GM19438 (cell line): Measurements from ENCODE around the gene KLHL35.

Experiments
- ATAC-seq: cut with Tn5 transposase; IDR thresholded peaks from one replicate; pipeline ENCODE4 v1.9.1; 2021; ENCODE audit warnings: low read depth; ENCODE audit not compliant: unreplicated experiment

KLHL35 gene

GRCh38 chr11:75432911-75433321, at the start of gene KLHL35:
Gene KLHL35, minus strand, starts transcription at chr11:75433203. Its CDS starts 2,574 bp downstream, at chr11:75430629.
- ATAC-seq: no peak

DNA sequence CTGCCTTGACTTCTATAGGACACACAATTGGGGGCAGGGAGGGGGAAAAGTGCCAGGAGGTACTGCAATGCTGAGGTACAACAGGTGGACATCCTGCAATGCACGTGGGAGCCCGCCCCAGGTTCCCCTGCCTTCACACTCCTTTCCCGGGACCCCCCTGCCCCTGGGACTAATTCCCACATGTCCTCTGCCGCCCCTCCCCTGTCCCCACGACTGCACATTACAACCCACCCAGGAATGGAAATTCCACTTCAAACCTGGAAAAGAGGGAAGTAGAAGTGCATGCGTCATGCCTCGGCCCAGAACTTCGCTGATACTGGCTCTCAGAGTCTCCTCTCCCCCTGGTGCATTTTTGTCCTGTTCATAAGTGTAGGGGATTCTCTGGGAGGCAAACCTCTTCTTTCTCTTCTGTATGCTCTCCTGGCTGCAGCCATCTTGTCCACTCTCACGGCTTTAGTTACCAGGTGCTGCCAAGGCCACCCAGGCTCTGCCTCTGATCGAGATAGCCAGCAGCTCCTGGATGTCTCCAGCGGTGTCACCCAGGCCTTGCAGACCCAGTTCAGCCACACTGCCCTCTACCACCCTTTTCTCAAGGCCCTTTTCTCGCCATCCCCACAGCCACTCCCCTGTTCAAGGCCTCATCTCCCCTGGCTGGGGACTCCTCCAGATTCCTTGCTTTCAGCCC, 49.1 kb upstream of the KLHL35 start:
- no peak for ATAC-seq

GRCh38 chr11:75481223-75481921, 48.4 kb upstream of the KLHL35 start:
- no peak for ATAC-seq

DNA sequence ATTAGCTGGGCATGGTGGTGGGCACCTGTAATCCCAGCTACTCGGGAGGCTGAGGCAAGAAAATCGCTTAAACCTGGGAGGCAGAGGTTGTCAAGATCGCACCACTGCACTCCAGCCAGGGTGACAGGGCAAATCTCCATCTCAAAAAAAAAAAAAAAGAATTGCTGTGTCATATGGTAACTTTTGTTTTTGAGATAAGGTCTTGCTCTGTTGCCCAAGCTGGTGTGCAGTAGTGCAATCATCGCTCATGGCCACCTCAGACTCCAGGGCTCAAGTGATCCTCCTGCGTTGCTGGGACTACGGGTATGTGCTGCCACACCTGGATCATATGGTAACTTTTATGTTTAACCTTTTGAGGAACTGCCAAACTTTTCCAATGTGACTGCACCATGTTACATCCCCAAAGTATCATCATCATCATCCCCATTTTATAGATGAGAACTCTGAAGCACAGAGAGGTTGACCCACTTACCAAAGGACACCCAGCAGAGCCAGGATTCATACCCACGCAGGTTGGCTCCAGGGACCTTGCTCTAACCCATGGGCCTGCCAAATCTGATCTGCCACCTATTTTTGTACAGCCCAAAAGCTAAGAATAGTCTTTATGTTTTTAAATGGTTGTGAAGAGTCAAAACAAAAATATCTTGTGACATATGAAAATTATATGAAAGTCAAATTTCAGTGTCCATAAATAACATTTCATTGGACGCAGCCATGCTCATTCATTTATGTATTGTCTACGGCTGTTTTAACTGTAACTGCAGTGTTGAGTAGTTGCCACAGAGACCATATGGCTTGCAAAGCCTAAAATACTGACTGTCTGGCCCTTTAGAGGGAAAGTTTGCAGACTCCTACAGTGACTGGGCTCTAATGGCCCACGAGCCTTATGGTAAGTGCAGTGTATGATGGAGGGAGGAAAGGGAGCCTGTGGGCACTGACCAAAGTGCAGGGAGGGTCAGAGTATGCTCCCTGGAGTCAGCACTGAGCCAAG, 47.5 kb upstream of the KLHL35 start:
- ATAC-seq: no peak

DNA sequence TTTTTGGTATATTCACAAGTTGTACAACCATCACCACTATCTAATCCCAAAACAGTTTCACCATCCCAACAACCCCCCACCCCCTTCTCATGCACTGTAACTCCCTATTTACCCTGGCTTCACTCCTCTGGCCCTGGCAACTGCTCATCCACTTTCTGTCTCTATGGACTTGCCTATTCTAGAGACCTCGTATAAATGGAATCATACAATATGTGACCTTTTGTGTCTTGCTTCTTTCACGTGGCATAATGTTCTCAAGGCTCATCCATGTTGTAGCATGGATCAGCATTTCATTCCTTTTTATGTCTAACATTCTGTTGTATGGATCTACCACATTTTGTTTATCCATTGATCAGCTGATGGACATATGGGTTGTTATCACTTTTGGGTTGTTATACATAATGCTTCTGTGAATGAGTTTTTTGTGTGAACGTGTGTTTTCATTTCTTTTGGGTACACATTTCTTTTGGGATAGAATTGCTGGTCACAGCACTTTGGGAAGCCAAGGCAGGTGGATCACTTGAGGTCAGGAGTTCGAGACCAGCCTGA, 46.7 kb upstream of the KLHL35 start:
- no peak for ATAC-seq

DNA sequence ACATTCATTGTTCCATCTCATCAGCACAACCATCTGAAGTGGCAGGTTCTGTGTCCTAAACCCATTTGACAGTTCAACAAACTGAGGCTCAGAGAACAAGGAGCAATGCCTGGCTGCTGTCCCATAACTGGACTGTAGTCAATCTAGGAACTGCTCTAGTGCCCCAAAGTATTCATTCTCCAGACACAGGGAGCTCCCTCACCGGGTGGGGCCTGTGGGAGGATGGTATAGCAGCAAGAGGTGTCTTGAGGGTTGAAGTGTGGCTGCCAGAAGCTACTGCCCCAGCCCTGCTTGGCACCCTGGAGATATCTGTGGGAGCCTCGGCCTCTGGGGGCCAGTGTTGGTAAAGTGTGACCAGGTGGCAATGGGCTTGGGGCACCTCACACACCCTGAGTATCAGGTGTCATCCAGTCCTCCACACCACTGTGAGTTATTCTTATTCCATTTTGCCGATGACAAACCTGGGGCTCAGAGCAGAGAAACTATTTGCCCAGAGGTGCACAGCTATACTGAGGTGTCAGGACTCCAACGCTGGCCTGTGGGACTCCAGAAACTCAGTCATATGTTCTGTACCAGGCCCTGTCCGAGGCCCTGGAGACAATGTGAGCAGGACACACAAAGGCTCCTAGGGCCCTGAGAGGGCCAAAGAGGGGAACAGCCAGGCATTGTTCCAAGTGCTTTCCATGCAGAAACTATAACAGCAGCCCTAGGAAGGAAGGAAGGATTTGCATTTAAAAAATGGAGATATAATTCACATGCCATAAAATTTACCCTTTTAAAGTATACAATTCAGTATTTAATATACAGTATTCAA, 46.0 kb upstream of the KLHL35 start:
- ATAC-seq: no peak

DNA sequence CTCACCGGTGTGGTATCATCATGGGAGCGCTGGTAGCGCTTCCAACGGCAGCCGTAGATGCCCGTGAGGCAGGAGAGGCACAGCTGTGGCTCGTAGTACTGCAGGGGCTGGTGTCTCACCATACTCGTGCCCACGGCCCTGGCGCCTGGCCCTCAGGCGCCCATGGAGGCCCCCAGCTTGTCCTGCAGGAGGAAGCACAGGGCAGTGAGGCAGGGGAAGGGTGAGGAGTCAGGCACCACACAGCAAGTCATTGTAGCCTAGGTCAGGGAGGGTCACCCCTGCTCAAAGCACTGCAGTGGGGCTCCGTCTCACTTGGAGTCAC, 44.6 kb upstream of the KLHL35 start:
- ATAC-seq: no peak

DNA sequence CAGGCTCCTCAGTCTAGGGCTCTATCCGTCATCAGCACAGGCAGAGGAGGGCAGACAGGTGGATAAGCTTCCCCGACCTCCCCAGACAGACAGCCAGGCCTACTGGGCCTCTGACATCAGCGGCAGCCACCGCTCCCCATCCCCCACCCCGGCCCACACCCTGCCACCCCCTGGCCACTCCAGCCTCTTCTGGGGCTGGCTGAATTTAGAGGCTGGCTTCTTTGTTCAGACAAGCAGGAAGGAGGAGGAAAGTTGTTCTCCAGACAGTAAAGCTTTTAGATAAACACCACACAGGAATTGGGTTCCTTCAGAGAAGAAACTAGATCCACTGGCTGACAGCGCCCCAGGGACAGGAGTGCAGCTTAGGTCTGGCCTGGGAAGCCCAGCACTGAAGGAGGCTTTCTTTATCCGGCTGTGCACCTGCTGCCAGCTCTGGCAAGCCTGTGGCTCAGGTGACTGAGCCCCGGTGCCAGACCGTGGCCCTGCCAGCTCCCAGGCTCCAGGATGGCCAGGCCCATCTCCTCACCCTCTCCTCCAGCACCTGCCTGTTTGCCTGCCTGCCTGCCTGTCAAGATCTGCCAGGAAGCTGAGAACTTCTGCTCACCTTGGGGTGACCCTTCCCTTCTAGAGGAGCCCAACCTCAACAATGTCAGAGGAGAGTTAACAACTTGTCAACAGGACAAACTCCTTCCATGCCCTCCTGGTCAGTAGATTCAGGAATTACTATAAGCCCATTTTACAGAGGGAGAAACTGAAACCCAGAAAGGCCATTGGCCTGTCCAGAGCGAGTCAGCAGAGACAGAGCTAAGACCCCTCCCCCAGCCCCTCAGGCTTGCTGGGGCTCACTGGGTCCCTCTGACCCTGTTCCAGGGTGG, 44.0 kb upstream of the KLHL35 start:
- no peak for ATAC-seq

DNA sequence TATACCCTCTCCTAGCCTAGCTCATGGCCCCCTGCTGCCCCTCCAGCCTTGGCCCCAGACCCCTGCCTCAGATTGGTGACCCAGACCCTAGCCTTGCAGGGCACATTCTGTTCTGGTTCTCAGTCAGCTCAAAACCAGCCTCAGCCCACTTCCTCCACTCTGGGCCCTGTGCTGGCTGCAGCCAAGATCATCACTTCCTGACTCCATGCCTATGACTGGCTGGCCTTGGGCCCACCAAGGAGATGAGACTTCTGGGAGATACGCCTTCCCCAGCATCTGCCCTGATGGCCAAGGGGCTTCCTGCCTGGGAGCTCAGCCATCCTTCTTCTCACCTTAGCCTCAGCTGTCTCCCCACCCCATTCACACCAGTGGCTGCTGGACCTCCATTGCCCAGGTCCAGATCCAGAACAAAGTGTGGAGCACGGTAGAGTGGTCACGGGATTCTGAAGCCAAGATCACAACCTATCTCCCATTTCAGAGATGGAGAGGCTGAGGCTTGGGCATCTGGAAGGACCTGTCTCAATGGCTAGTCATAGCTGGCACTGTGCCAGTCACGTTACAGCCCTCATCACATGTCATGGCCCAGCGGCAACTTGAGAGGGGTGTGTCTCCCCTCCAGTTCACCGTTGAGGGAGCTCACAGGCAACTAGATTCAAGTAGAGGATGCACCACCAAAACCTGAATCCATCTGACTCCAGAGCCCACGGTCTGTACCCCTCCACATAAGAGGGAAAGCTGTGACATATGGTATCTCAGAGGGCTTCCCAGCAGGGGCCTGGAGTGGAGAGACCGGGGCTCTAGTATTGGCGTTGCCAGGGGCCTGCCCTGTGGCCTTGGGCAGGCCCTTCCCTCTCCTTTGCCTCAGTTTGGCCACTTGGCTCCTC, 43.0 kb upstream of the KLHL35 start:
- ATAC-seq: no peak

- no peak for ATAC-seq
These were observed 42.1 kb upstream of the KLHL35 start for GRCh38 chr11:75474878-75475766.

GRCh38 chr11:75474240-75474639, 41.2 kb upstream of the KLHL35 start:
- ATAC-seq: no peak

DNA sequence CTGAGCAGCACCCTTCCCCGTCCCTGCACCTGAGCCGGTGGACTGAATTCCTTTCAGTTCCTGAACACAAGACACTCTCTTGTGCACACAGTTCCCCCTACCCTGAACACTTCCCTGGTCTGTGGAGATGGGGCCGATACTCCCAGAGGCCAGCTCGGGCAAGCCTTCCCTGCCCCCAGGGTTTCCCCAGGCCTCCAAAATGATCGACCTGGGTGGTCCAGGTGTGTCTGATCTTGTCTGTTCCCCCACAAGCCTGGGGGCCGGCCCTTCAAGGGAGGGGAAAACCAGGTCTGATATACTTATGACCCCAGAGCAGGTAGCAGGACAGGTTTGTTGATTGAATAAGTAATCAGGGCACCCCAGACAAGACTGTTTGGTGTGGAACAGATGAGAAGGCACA, 40.7 kb upstream of the KLHL35 start:
- no peak for ATAC-seq

- ATAC-seq: no peak
These were observed 39.2 kb upstream of the KLHL35 start for GRCh38 chr11:75472081-75472732.

- ATAC-seq: no peak
These were observed 38.4 kb upstream of the KLHL35 start for GRCh38 chr11:75471176-75471973.

DNA sequence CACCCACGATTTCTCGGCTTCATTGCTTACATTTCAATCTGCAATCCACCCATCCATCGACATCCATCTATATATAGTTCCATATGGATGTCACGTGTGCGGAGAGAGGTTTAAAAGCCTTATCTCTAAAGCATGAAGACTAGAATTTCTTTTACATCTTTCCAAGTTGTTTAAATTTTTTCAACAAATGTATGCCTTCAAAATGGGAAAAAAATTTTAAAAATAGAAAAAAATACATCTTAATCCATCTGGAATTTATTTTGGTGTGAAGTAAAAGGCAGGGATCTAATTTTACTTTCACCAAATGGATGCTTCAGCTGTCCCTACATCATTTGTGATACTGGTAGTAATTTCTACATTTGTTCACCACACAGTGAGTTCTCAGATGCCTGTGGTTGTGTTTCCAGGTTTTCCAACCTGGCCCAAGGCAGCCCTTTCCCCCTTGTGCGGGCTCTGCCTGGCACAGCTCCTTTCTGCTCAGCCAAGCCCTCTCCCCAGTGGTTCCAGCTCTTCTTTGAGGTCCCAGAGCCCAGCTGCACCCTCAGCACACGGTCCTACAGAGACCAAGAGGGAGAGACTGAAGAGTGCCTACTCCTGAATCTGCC, 37.6 kb upstream of the KLHL35 start:
- ATAC-seq: no peak
